GM19351 (cell line): ENCODE measurements around the gene ZNF43.
"Not testable (repeated sequence)": the region's sequence is repeated elsewhere in the genome, so short reads cannot be mapped to it uniquely, and the experiment has no call there.

ENCODE experiments used
- ATAC-seq: cut with Tn5 transposase; IDR thresholded peaks from one replicate; pipeline ENCODE4 v1.9.1; 2021; ENCODE audit warnings: mild to moderate bottlenecking, moderate library complexity; ENCODE audit not compliant: unreplicated experiment

The ZNF43 gene

DNA sequence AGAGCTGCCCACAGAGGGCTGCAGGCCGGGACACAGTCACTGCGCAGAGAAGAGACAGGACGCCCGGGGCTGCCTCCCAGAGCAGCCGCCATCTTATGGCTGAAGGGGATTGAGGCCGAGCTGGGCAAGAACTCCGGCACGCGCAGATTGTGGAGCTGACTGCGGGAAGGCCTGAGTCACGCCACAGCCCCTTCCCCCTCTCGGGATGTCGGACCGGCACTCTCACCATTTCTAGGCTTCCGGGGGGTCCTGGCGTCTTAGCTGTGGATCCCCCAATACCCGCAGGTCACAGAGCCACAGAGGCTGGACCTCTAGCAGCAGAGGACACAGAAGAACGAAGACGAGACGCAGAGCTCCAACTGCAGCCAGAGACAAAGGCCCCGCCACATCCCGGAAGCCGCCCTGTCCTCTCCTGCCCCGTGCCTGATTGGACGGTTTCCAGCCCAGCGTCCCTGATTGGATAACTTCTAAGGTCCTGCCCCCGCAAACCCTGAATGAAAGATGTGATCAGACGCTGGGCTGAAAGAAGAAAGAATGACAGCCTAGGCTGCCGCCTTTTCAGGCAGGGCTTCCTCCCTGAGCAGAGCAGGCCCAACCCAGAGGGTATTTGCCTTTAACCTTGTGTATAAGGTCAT, at the start of gene ZNF43:
TSS of gene ZNF43 (minus strand) at position 373 of the 635 bp plus-strand sequence. CDS start at position 229, 144 bp downstream.
- peak; percentile 93 for ATAC-seq

DNA sequence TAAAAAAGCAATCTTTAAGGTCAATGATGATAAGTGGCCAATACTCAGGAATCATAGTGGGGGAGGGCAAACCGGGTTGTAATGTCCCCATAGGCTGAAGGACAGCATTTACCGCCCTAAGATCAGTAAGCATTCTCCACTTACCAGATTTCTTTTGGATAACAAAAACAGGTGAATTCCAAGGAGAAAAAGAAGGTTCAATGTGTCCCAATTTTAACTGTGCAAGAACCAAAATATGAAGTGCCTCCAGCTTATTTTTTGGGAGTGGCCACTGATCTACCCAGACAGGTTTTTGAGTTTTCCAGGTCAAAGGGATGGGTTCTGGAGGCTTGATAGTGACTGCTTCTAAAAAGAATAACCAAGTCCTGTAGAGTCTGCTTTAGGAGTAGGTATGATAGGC, 49.5 kb upstream of the ZNF43 start:
- not testable (repeated sequence) for ATAC-seq

GRCh38 chr19:21884786-21885185, 48.8 kb upstream of the ZNF43 start:
- not testable (repeated sequence) for ATAC-seq

DNA sequence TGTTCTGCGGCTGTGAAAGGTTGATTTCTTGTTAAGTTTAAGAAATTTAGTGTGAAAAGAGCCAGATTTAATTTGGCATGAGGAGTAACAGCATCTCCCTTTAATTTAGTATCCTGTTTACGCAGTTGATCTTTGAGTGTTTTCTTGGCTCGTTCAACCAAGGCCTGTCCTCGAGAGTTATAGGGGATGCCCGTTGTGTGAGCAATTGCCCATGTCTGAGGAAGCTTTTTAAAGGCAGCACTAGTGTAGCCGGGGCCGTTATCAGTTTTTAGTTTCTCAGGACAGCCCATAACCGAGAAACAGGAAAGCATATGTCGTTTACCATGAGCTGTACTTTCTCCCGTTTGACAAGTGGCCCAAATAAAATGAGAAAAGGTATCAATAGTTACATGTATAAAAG, 47.5 kb upstream of the ZNF43 start:
- no peak for ATAC-seq

DNA sequence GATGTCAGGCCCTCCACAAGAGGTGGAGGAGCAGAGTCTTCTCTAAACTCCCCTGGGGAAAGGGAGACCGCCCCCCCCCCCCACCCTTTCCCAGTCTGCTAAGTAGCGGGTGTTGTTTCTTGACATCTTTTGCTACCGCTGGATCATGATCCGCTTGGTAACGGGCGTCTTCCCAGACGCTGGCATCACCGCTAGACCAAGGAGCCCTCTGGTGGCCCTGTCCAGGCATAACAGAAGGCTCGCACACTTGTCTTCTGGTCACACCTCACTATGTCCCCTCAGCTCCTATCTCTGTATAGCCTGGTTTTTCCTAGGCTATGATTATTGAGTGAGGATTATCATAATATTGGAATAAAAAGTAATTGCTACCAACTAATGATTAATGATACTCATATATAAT, 44.8 kb upstream of the ZNF43 start:
- not testable (repeated sequence) for ATAC-seq

- ATAC-seq: no peak
Observed at GRCh38 chr19:21878646-21879045, 42.7 kb upstream of the ZNF43 start.

GRCh38 chr19:21877976-21878375, 42.0 kb upstream of the ZNF43 start:
- no peak for ATAC-seq

DNA sequence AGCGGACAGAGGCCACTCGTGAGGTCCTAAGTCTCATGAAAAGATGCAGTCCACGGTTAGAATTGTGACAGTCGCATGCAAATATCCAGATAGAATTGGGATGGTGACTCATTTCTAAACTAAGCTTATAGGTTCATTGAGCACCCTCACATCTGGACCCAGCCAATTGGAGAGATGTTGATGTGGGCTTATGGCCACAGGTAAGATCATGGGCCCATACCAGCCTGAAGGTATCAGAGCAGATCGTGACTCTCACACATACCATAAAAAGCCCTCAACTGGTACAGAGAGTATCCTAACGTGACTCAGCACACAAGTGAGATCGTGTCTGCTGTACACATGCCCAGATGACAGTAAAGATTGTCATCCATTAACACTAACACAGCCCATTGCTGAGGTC, 40.6 kb upstream of the ZNF43 start:
- not testable (repeated sequence) for ATAC-seq

- ATAC-seq: no peak
Observed at GRCh38 chr19:21856773-21857514, 21.0 kb upstream of the ZNF43 start.

- peak; percentile 94 for ATAC-seq
Observed at GRCh38 chr19:21851596-21852345, 15.8 kb upstream of the ZNF43 start.

DNA sequence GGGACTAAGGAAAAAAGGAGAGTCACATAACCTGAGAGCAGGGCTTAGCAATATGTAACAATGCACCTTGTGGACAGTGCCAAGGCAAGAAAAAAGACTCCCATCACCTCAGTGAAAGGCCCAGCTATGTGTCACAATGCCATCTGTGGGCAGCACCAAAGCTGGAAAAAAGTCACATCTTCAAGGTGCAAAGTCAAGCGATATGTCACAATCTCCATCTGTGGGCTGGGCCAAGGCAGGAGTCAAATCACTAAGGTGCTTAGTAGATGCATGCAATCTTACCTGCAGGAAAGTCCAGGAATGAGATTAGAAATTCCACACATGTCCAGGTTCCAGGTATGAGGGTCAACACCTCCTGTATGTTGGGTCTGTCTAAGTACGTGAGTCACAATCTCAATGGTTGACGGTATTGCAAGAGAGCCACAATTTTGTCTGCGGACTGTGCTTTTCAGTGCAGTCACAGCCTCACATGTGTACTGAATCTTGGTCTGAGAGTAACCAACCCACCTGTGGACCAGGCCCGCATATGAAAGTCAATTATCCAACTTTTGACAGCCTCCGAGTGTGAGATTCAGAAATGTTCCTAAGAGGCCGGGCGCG, 14.8 kb upstream of the ZNF43 start:
- no peak for ATAC-seq

- no peak for ATAC-seq
Observed at GRCh38 chr19:21848706-21849105, 12.7 kb upstream of the ZNF43 start.

- no peak for ATAC-seq
Observed at GRCh38 chr19:21843081-21843480, 7.1 kb upstream of the ZNF43 start.

- ATAC-seq: no peak
Observed at GRCh38 chr19:21841488-21842097, 5.6 kb upstream of the ZNF43 start.

- no peak for ATAC-seq
Observed at GRCh38 chr19:21841081-21841480, 5.1 kb upstream of the ZNF43 start.

- ATAC-seq: no peak
Observed at GRCh38 chr19:21839976-21840375, 4.0 kb upstream of the ZNF43 start.

DNA sequence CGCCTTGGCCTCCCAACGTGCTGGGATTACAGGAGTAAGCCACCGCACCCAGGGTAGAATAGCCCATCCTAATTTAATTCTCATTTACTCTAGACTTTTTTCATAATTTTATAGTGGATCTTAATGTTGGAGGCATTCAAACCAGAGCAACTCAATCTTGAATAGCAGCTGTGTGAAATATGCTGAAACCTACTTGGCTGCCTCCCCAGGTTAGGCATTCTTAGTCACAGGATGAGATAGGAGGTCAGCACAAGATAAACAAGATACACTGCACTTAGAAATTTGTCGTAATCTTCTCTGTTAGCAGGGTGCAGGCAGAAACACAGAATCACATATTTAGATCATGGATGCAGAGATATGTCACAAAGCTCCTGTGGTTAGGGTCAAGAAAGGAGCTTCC, 2.7 kb upstream of the ZNF43 start:
- no peak for ATAC-seq

DNA sequence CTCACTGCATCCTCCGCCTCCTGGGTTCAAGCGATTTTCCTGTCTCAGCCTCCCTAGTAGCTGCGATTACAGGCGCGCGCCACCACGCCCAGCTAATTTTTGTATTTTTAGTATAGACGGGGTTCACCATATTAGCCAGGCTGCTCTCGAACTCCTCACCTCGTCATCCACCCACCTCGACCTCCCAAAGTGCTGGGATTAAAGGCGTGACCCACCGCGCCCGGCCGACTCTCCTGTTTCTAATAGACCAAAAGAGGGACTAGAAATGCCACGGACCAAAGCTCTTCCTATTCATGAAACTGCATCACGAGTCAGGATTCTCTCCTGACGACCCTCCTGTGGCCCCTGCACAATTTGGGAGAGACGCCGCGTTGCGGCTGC, 563 bp downstream of the ZNF43 start:
- no peak for ATAC-seq

- no peak for ATAC-seq
Observed at GRCh38 chr19:21833733-21834132, 2.2 kb downstream of the ZNF43 start.

DNA sequence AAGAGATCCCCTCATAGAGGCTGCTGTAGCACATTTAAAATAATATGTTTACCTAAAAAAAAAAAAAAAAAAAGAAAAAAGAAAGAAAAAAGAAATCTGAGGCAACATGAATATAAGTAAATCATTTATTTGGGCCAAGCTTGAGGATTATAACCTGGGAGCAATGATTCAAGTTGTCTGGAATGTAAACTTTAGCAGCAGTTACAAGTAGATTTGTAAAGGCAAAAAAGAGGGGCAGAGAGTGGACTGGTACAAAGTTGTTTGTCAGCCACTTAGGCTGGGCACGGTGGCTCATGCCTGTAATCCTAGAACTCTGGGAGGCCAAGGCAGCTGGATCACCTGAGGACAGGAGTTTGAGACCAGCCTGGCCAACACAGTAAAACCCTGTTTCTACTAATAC, 11.3 kb downstream of the ZNF43 start:
- no peak for ATAC-seq

DNA sequence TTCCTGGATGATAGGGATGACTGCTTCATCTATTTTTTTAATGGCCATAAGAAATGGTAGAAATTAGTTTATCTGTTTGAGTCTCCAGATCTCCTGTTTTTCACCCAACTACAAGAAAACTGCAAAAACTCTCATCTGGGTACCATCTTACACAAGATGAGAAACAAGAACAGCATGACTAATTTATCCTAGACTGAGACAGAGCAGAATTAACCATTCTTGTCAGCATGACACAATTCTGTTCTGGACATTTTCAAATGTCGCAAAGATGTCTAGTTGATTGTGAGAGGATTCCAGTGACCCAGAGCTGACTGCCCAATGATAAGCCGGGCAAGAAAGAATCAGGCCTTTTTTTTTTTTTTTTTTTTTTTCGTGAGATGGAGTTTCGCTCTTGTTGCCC, 12.8 kb downstream of the ZNF43 start:
- no peak for ATAC-seq
